Measurements from ENCODE around the gene TMEM61. TPM values are rescaled to one million over a fixed set of nuclear protein-coding genes. Genes with fewer than 3 reads are reported as not detected.

The TMEM61 gene
- total RNA-seq, 1 donor from 2014 or later, result 0.27 TPM

GRCh38 chr1:54995013-54995760, 14.8 kb downstream of the TMEM61 start:
- DNase-seq (no peak), ATAC-seq (ENCODE audit: poor library complexity) (no peak)
- intact Hi-C loops (cut with DNase I), result loop anchor here (5.0 kb wide), 1 partner anchor 43 kb away; no protein-coding TSS in a partner anchor

DNA sequence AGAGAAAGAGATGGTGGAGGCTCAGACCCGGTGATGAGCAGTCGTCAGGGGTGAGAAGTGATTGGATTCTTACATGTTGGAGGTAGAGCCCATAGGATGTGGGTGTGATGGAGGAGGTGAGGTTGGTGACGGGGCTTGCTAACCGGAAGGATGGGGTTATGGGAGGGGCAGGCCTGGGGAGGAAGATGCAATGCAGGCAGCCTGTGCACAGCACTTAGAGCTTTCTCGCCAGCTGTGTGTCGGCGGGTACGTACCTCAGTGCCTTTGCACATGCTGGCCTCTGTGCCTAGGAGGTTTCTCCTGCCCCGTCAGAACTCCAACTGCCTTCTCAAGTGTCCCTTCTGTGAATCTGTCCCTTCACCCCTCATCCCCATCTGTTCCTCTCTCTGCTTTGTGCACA, 15.4 kb downstream of the TMEM61 start:
- ATAC-seq (ENCODE audit: poor library complexity), result no peak
- intact Hi-C loops (cut with DNase I), result loop anchor here (5.0 kb wide), 1 partner anchor 44 kb away; no protein-coding TSS in a partner anchor
- DNase-seq, result no peak

DNA sequence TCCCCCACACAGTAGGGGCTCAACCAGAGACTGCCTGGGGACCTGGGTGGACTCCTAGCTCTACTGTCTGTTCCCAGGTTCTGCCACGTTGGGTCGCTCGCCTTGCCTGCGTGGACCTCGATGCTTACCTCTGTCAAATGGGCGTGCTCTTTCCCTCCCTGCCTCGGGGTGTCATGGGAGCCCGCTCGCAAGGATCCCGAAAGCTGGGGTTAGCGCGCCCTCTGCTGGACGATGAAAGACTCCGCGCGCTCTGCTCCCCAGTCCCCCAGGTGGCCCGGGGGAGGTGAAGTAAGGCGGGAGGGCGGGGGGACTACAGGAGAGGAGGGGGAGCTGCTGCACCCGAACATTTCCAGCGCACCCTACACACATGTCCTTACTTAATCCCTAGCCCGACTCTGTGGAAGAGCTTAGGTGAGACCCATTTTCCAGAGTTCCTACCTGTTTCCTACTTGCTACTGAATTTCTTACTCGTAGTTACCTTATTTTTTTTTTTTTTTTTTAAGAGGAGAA, 16.0 kb downstream of the TMEM61 start:
- ATAC-seq (ENCODE audit: poor library complexity) (peak; percentile 87), DNase-seq (peak; percentile 81)
- intact Hi-C loops (cut with DNase I), result loop anchor here (5.0 kb wide), 1 partner anchor 44 kb away; no protein-coding TSS in a partner anchor

GRCh38 chr1:54996869-54997710, 16.7 kb downstream of the TMEM61 start:
- DNase-seq (no peak), ATAC-seq (ENCODE audit: poor library complexity) (no peak)
- intact Hi-C loops (cut with DNase I), result loop anchor here (5.0 kb wide), 1 partner anchor 45 kb away; no protein-coding TSS in a partner anchor

GRCh38 chr1:54997711-54997986, 17.2 kb downstream of the TMEM61 start:
- no peak for ATAC-seq (ENCODE audit: poor library complexity)
- no peak for DNase-seq
- intact Hi-C loops (cut with DNase I), result loop anchor here (5.0 kb wide), 1 partner anchor 45 kb away; no protein-coding TSS in a partner anchor

- DNase-seq, result no peak
- intact Hi-C loops (cut with DNase I), result loop anchor here (5.0 kb wide), 1 partner anchor 46 kb away; no protein-coding TSS in a partner anchor
- ATAC-seq (ENCODE audit: poor library complexity), result no peak
These were observed 17.7 kb downstream of the TMEM61 start for GRCh38 chr1:54998100-54998499.

DNA sequence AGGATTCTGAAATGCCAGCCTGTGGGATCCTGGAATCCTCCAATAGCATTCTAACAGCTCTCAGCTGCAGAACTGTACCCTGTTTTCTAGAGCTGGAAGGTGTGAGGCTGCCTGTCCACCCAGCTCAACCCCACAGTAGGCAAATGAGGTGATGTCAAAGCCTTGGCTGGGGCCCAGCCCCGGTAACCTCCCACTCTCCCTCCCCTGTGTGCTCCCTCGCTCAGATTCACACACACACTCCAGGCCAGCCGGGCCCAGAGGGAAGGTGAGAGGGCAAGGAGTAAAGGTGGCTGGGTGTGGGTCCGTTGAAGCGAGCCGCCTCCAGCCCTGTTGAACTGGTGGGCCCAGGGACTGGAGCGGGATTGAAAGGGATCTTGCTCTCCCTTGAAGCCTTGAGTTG, 18.2 kb downstream of the TMEM61 start, which contains the start of gene BSND:
Gene BSND, plus strand, starts transcription at position 257 of the 400 bp plus-strand sequence. CDS start 254 bp downstream, outside the sequence.
- intact Hi-C loops (cut with DNase I), result loop anchor here (5.0 kb wide), 1 partner anchor 46 kb away; no protein-coding TSS in a partner anchor
- ATAC-seq (ENCODE audit: poor library complexity) (no peak), DNase-seq (no peak)

DNA sequence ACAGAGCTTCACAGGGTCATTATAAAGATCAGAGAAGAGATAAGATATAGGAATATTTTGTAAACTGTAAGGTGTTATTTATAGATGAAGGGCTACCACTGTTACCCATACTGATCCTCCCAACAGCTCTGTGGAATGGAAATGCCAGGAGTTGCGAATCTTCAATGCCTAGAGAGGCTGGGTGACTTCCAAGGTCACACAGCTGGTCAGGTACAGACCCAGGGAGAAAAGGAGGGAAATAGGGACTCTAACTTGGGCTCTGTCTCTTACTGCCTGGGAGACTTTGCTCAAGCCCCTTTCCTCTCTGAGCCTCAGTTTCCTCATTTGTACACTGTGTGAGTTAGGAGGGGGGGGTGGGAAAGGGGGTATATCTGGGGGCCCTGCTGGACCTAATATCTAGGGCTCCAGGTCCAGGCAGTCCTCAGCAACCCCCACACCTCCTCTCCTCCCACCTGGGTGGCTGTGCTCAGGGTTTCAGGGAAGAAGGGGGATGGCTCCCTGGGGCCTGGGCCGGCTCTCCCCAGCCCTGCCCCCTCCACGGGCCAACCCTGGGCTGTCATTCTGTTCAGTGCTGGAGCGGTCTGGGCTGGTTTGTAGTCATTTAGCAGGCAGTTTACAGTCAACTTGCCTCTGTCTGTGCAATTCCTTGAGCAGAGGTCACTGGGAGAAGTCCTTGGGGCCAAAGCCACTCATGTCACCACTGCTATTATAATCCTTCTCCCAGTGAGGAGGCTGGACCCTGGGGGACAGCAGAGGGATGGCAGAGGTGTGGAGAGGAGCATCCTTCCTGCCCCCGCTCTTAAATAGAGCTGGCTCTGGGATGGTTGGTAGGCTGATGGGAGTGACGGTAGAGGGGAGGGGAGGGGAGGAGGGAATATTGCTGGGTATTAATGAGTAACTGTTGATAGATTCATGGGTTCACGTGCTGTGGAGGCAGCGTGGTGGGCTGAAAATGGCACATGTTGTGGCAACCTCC, 20.0 kb downstream of the TMEM61 start:
- ATAC-seq (ENCODE audit: poor library complexity), result no peak
- intact Hi-C loops (cut with DNase I), result no loop called here

GRCh38 chr1:55001311-55001710, 20.9 kb downstream of the TMEM61 start:
- intact Hi-C loops (cut with DNase I), result no loop called here
- ATAC-seq (ENCODE audit: poor library complexity) (no peak), DNase-seq (no peak)

More for the DNA sequence above, 20.0 kb downstream of the TMEM61 start:
- no peak for DNase-seq

- ATAC-seq (ENCODE audit: poor library complexity), result no peak
- intact Hi-C loops (cut with DNase I), result no loop called here
- no peak for DNase-seq
These were observed 22.3 kb downstream of the TMEM61 start for GRCh38 chr1:55002686-55003085.

DNA sequence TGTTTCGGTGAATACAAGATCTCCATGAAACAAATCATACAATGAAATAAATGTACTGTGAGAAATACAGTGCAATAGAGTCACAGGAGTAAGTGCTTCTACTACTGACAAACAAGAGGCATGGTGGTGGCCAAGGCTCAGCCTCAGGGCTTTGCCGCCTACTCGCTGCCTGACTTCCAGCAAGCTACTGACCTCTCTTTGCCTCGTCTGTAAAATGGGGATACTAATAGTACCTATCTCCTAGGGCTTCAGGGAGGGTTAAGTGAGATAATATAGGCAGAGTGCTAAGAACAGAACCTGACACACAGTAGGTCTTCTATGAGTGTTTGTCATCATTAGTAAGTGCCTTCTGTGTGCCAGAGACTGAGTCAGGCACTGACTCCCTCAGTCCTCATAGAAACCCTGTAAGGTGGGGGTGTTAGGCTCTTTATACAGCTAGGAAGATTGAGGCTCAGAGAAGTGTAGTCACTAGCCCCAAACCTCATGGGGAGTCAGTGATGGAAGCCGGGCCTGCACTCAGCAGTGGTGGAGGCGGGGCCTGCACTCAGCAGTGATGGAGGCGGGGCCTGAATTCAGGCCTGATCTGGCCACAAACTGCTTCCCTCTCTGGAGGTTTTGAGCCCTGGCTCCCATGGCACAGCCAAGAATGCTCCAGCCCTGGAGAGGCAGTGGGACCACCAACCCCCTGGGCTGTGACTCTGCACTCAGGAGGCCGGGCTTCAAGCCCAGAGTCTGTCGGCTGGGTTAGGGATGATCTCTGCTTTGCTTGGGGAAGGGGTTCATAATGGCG, 25.1 kb downstream of the TMEM61 start:
- intact Hi-C loops (cut with DNase I), result no loop called here
- no peak for DNase-seq
- no peak for ATAC-seq (ENCODE audit: poor library complexity)

- DNase-seq (no peak), ATAC-seq (ENCODE audit: poor library complexity) (no peak)
- intact Hi-C loops (cut with DNase I), result no loop called here
These were observed 26.5 kb downstream of the TMEM61 start for GRCh38 chr1:55006931-55007330.

GRCh38 chr1:55007625-55008024, 27.2 kb downstream of the TMEM61 start:
- DNase-seq, result no peak
- intact Hi-C loops (cut with DNase I), result no loop called here
- no peak for ATAC-seq (ENCODE audit: poor library complexity)

DNA sequence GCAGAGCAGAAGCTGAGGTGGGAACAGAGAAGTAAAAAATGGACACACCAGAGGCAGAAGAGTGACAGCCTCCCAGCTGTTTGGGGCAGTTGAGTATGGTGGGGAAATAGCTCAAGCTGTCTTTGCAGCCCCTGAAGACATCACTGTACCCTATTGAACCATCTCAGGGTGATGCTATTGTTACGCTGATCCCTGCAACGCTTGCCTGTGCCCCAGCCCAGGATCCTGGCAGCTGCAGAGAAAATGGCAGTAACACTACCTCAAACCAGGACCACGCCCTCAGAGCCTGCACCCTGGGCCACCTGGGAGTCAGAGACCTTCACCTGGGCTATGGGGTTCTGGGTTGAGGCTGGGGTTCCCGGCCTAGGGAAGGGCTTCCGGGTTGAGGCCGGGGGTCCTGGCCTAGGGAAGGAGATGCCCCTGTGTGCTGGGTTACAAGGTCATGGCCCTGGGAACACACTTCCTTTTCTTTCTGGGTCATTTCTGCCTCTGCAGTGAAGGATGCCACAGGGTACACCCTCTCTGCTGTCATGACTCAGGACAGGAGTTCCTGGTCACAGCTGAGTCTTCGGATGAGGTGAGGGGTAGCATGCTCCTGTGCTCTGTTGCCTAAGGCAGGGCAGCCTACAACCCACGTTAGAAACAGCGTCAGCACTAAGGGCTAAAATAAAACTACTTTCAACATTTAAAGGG, 29.9 kb downstream of the TMEM61 start:
- intact Hi-C loops (cut with DNase I), result no loop called here
- ATAC-seq (ENCODE audit: poor library complexity) (no peak), DNase-seq (no peak)

- ATAC-seq (ENCODE audit: poor library complexity) (no peak), DNase-seq (no peak)
- intact Hi-C loops (cut with DNase I), result no loop called here
These were observed 30.4 kb downstream of the TMEM61 start for GRCh38 chr1:55010887-55011217.

- intact Hi-C loops (cut with DNase I), result no loop called here
- no peak for DNase-seq
- no peak for ATAC-seq (ENCODE audit: poor library complexity)
These were observed 32.2 kb downstream of the TMEM61 start for GRCh38 chr1:55012661-55013060.

- no peak for DNase-seq
- ATAC-seq (ENCODE audit: poor library complexity), result no peak
- intact Hi-C loops (cut with DNase I), result no loop called here
These were observed 34.7 kb downstream of the TMEM61 start for GRCh38 chr1:55015123-55015522.
